Endothelial cell of umbilical vein (primary cell): ENCODE results near the gene TBRG1.

Source experiments
- EZH2 ChIP-seq: IDR thresholded peaks from 2 replicates; pipeline ENCODE4 v1.6.1; 2012; ENCODE audit warnings: borderline replicate concordance, low read depth, mild to moderate bottlenecking, moderate library complexity, low read length, inconsistent platforms; ENCODE audit not compliant: severe bottlenecking
- JUN ChIP-seq: IDR thresholded peaks from 2 replicates; pipeline ENCODE4 v1.6.1; 2011; ENCODE audit warnings: borderline replicate concordance, low read depth; ENCODE audit not compliant: insufficient read length, insufficient read depth
- TF ChIP-seq, protein P1 (sequence below), 2 donors: IDR thresholded peaks; 1 replicate in 1 of 2; 2 replicates in 1 of 2; pipeline ENCODE4 v1.5.1; 2011; ENCODE audit warnings: low read length in 2 of 2, mild to moderate bottlenecking in 2 of 2, moderate library complexity in 2 of 2, control low read depth in 1 of 2, inconsistent platforms in 1 of 2, low read depth in 1 of 2; ENCODE audit not compliant: insufficient read depth in 1 of 2; ENCODE audit errors: extremely low read depth in 1 of 2

DNA sequence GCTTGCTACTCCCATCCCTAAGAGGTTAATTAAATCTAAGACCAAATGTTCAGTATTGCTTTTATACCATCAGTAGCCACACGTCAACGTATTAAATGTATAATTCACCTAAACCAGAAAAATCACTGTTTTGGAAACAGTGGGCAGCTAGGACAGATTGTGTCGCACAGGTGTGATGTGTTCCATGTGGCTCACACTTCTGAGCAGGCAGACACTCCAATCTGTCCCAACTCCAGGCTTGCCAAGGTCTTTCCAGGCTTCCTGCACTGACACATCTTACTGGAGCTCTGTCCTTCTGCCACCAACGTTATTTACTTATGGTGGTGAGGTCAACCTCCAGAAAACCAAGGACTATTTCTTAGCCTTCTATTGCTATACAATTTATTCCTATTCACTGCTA is 39.4 kb downstream of the TBRG1 start:
- TF ChIP-seq, protein P1, sequence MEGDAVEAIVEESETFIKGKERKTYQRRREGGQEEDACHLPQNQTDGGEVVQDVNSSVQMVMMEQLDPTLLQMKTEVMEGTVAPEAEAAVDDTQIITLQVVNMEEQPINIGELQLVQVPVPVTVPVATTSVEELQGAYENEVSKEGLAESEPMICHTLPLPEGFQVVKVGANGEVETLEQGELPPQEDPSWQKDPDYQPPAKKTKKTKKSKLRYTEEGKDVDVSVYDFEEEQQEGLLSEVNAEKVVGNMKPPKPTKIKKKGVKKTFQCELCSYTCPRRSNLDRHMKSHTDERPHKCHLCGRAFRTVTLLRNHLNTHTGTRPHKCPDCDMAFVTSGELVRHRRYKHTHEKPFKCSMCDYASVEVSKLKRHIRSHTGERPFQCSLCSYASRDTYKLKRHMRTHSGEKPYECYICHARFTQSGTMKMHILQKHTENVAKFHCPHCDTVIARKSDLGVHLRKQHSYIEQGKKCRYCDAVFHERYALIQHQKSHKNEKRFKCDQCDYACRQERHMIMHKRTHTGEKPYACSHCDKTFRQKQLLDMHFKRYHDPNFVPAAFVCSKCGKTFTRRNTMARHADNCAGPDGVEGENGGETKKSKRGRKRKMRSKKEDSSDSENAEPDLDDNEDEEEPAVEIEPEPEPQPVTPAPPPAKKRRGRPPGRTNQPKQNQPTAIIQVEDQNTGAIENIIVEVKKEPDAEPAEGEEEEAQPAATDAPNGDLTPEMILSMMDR (IDR thresholded peaks at IDR 0.05; ENCODE audit: extremely low read depth in 1 of 2, insufficient read depth in 1 of 2, low read depth in 1 of 2, low read length in 2 of 2): no peak
- no peak for TF ChIP-seq EZH2
- no peak for TF ChIP-seq JUN
